K562 (cell line): Measurements from ENCODE around the gene SLC25A42. TPM values are rescaled to one million over a fixed set of nuclear protein-coding genes. Genes with fewer than 3 reads are reported as not detected.

Source experiments
- ATAC-seq: fragments of 200-7000 bp; cut with Tn5 transposase; 3 replicates; pipeline ENCODE4 v1.9.1; 2020; ENCODE audit warnings: moderate library complexity
- BruUV-seq: library from RNA; stranded (reverse); fragments of 400-500 nt; replicated peaks from 2 replicates; lab custom pipeline; 2021; lab: Mats Ljungman, UMichigan
- CTCF ChIA-PET: fragments of 300-600 bp; formaldehyde crosslinking; extraction: SDS; loops from one replicate; lab custom pipeline; 2021; ENCODE audit warnings: low intra/inter-chr PET ratio; lab: Yijun Ruan, JAX
- POLR2A ChIA-PET: fragments of 300-600, 350-650 bp; sonication (Branson Sonifier 250); formaldehyde crosslinking; extraction: SDS; loops from one replicate; lab custom pipeline; 2021; ENCODE audit warnings: antibody characterized with exemption, inconsistent platforms; lab: Yijun Ruan, JAX
- DNase-seq, 4 experiments: peaks; one replicate each; pipeline versions ENCODE4 v3.0.0 to v3.0.0-alpha.2; 2011 to 2018; ENCODE audit warnings: low spot score in 3 of 4, mixed read lengths in 3 of 4; ENCODE audit errors: extremely low read depth in 1 of 4
- FAIRE-seq: peaks from 2 replicates; lab custom pipeline; 2011; peaks lifted over from hg19 to GRCh38; lab: Jason Lieb, UNC
- H2AFZ ChIP-seq: 2 replicates; pipeline ENCODE4 v1.6.0; 2011; ENCODE audit warnings: low read depth, low read length, control low read depth, inconsistent platforms
- H3K27ac ChIP-seq: fragments of 200-600 bp; 3 replicates; pipeline ENCODE4 v1.8.0; 2011; ENCODE audit warnings: low read depth, mild to moderate bottlenecking, control low read depth, inconsistent platforms, low read length, moderate library complexity, mixed read lengths; ENCODE audit errors: extremely low read depth
- H3K27me3 ChIP-seq, 2 experiments: fragments of 300-600 bp in 1 of 2; 2 replicates in 1 of 2; 3 replicates in 1 of 2; pipeline versions ENCODE4 v1.6.0 to v1.8.0; 2011; ENCODE audit warnings: inconsistent platforms in 2 of 2, low read length in 2 of 2, mild to moderate bottlenecking in 1 of 2, mixed read lengths in 1 of 2, moderate library complexity in 1 of 2; ENCODE audit not compliant: control insufficient read depth in 2 of 2, insufficient read depth in 2 of 2
- H3K36me3 ChIP-seq: fragments of 300-600 bp; 3 replicates; pipeline ENCODE4 v1.8.0; 2011; ENCODE audit warnings: mild to moderate bottlenecking, low read length, inconsistent platforms; ENCODE audit not compliant: control insufficient read depth, insufficient read depth
- H3K4me1 ChIP-seq, 2 experiments: fragments of 200-600 bp in 1 of 2; replicated peaks in 1 of 2; 2 replicates in 1 of 2; 3 replicates in 1 of 2; pipeline versions ENCODE4 v1.5.1 to v1.8.0; 2011; ENCODE audit warnings: inconsistent platforms in 2 of 2, low read length in 2 of 2, mild to moderate bottlenecking in 1 of 2, mixed read lengths in 1 of 2, moderate library complexity in 1 of 2; ENCODE audit not compliant: control insufficient read depth in 2 of 2, insufficient read depth in 2 of 2
- H3K4me2 ChIP-seq: 2 replicates; pipeline ENCODE4 v1.6.1; 2011; ENCODE audit warnings: low read length, control low read depth, inconsistent platforms, mixed read lengths; ENCODE audit not compliant: insufficient read depth
- H3K4me3 ChIP-seq: fragments of 200-600 bp; sonication (generic), shearing (Covaris generic); 2 replicates; pipeline ENCODE4 v1.5.1; 2016; ENCODE audit warnings: control low read depth, inconsistent platforms
- H3K79me2 ChIP-seq: fragments of 200-600 bp; 3 replicates; pipeline ENCODE4 v1.8.0; 2011; ENCODE audit warnings: low read length, inconsistent platforms; ENCODE audit not compliant: control insufficient read depth, insufficient read depth
- H3K9ac ChIP-seq, 2 experiments: 2 replicates each; pipeline versions ENCODE4 v1.6.0 to v1.6.1; 2011; ENCODE audit warnings: low read depth in 2 of 2, low read length in 2 of 2, control low read depth in 1 of 2, inconsistent platforms in 1 of 2, mild to moderate bottlenecking in 1 of 2, mixed read lengths in 1 of 2; ENCODE audit not compliant: insufficient read depth in 1 of 2
- H3K9me1 ChIP-seq: one replicate; pipeline ENCODE4 v1.6.0; 2011; ENCODE audit warnings: inconsistent platforms, mild to moderate bottlenecking, low read length, moderate library complexity; ENCODE audit not compliant: control insufficient read depth, insufficient read depth
- H3K9me3 ChIP-seq: replicated peaks from 2 replicates; pipeline ENCODE4 v1.5.1; 2011; ENCODE audit warnings: low read depth, low read length, inconsistent platforms; ENCODE audit not compliant: control insufficient read depth, insufficient read depth
- H4K20me1 ChIP-seq: replicated peaks from 2 replicates; pipeline ENCODE4 v1.6.1; 2011; ENCODE audit warnings: low read length, inconsistent platforms, mixed read lengths; ENCODE audit not compliant: control insufficient read depth, insufficient read depth
- BCLAF1 ChIP-seq, 2 experiments: fragments of 450-650 bp in 1 of 2; IDR thresholded peaks; 2 replicates each; pipeline ENCODE4 v1.6.1; 2011 to 2017; ENCODE audit warnings: low read depth in 2 of 2, antibody characterized with exemption in 1 of 2, borderline replicate concordance in 1 of 2, low read length in 1 of 2, mild to moderate bottlenecking in 1 of 2, mixed read lengths in 1 of 2; ENCODE audit not compliant: control insufficient read depth in 1 of 2
- BRF1 ChIP-seq: IDR thresholded peaks from 3 replicates; pipeline ENCODE4 v1.6.1; 2011; ENCODE audit warnings: borderline replicate concordance, mild to moderate bottlenecking; ENCODE audit not compliant: insufficient read length; ENCODE audit errors: extremely low read depth
- CLOCK ChIP-seq: fragments of 250-450 bp; sonication (Bioruptor Pico); IDR thresholded peaks from 2 replicates; pipeline ENCODE4 v1.4.0; 2020; ENCODE audit warnings: mild to moderate bottlenecking, moderate library complexity, borderline replicate concordance
- FOXK2 ChIP-seq, 2 experiments: fragments of 450-650 bp; IDR thresholded peaks in 1 of 2; conservative IDR thresholded peaks in 1 of 2; 2 replicates each; pipeline ENCODE4 v1.6.1; 2016; ENCODE audit warnings: low read depth in 2 of 2, mild to moderate bottlenecking in 1 of 2
- GATAD2B ChIP-seq: fragments of 450-650 bp; IDR thresholded peaks from 2 replicates; pipeline ENCODE4 v1.6.1; 2017; ENCODE audit warnings: mild to moderate bottlenecking, borderline replicate concordance
- HNRNPUL1 ChIP-seq: fragments of 200-400 bp; formaldehyde crosslinking; IDR thresholded peaks from 2 replicates; pipeline ENCODE4 v1.6.1; 2017; ENCODE audit warnings: low read length
- LCOR ChIP-seq: sonication (generic); formaldehyde crosslinking; IDR thresholded peaks from 2 replicates; pipeline ENCODE4 v1.8.0; 2022; ENCODE audit warnings: mild to moderate bottlenecking, missing genetic modification reagents
- MTA1 ChIP-seq: fragments of 450-650 bp; IDR thresholded peaks from 2 replicates; pipeline ENCODE4 v1.6.1; 2017; ENCODE audit warnings: borderline replicate concordance
- PML ChIP-seq: IDR thresholded peaks from 2 replicates; pipeline ENCODE4 v1.6.1; 2012; ENCODE audit warnings: low read length, inconsistent platforms
- SREBF1 ChIP-seq: fragments of 150-350 bp; IDR thresholded peaks from 2 replicates; pipeline ENCODE4 v1.6.1; 2014; ENCODE audit warnings: antibody characterized with exemption, low read depth, low read length, borderline replicate concordance
- ZBTB7A ChIP-seq: IDR thresholded peaks from 2 replicates; pipeline ENCODE4 v1.6.1; 2011; ENCODE audit warnings: low read depth, mild to moderate bottlenecking, low read length, moderate library complexity, borderline replicate concordance; ENCODE audit not compliant: control insufficient read depth
- ZNF133 ChIP-seq: fragments of 250-450 bp; sonication (Bioruptor Pico); IDR thresholded peaks from 2 replicates; pipeline ENCODE4 v1.4.0; 2020; ENCODE audit warnings: mild to moderate bottlenecking
- WGBS: fragments of 100-300 bp; shearing (Covaris generic); methylation state at CpG from one replicate; pipeline ENCODE4 v1.1.6; 2016; ENCODE audit warnings: low coverage, mixed read lengths; ENCODE audit not compliant: insufficient coverage; ENCODE audit errors: missing lambda C conversion rate; 5-methylcytosine and 5-hydroxymethylcytosine counted together
- in situ Hi-C: fragments of 300-500 bp; cut with MboI; formaldehyde crosslinking; loops from 4 replicates; pipeline ENCODE4 v1.15.0; 2018; ENCODE audit warnings: inconsistent platforms, mixed read lengths
- intact Hi-C: fragments of 100-400 bp; cut with micrococcal nuclease; formaldehyde crosslinking; loops from 2 replicates; pipeline ENCODE4 v1.14.2; 2022
- polyA plus RNA-seq, 8 experiments: library from polyadenylated mRNA; depleted of rRNA in 4 of 8; stranded (reverse) in 5 of 8; unstranded in 3 of 8; fragments of >200 nt; fragmentation: Nextera tagmentation in 2 of 8; fragmentation: Illumina TruSeq in 1 of 8; extraction: Ambion mirVana in 2 of 8; extraction: Trizol in 1 of 8; gene quantifications; 2 replicates each; pipeline versions ENCODE4 v1.2.1 to v1.2.3, GENCODE V29; 2011 to 2014; ENCODE audit warnings: inconsistent platforms in 1 of 8, missing spikeins in 1 of 8
- total RNA-seq, 7 experiments: library from RNA; depleted of rRNA in 6 of 7; stranded (reverse); fragments of >200 nt in 6 of 7; fragmentation: Illumina TruSeq in 2 of 7; extraction: Trizol in 2 of 7; gene quantifications; 2 replicates each; pipeline versions ENCODE4 v1.2.1 to v1.2.3, GENCODE V29; 2011 to 2021; ENCODE audit warnings: low replicate concordance in 1 of 7

Gene SLC25A42
- total and polyA plus RNA-seq, 9 of the 15 experiments (the other 6 are each of a cell fraction or from before 2014, with no cell fraction given): 0.59 to 32.2 (median 14.1) TPM

DNA sequence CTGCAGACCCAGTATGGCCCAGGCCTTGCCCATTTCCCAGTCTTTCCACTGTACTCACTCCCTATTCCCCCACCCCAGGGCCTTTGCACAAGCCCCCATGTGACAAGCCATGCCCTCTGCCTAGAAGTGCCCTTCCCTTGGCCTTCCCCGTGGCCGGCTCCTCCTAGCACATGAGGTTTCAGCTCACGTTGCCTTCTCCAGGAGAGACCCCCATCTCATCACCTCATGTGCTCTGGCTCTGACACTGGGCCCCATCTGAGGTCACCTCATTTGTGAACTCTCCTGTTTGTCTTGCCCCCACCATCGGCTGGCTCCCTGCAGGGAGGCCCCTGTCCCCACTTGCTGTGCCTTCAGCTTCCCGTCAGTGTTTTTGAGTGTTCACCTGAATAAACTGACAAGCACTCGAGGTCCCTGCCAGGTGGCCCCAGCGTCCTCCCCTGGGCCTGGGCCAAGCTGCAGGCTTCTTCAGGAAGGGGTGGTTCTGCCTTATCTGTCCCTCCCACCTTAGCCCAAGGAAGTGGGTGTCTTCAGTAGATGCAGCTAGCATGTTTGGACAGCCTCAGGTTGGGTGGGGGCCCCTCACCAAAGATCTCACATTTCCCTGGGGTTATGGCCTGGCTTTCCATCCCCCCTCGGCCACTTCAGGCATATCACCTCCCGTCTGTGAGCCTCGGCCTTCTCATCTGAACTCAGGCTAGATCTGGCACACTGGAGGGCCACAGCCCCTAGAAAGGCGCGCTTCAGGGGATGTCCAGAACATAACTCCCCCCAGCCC, 3.8 kb upstream of the SLC25A42 start:
- peak overlapping the region; percentile 84 to 90 for H3K9ac ChIP-seq
- no peaks in the 10 kb centered on the region; a peak in 1 of 5 replicates for H3K27me3 ChIP-seq
- ChIA-PET POLR2A (interaction anchor here (0.6 to 1.7 kb wide), 12 partner anchors 9 to 462 kb away, joined by 3 to 11 read pairs (median 4); no protein-coding TSS in a partner anchor), CTCF (interaction anchor here (1.5 kb wide), 1 partner anchor 80 kb away, joined by 3 read pairs; no protein-coding TSS in a partner anchor)
- H3K4me2 ChIP-seq: peak overlapping the region; percentile 95
- no peaks in the 10 kb centered on the region for H4K20me1 ChIP-seq
- peak; percentile 65 for ATAC-seq
- in situ Hi-C loops: loop anchor here (5.0 kb wide), 1 partner anchor 77 kb away; the partner anchor contains the start of gene TMEM161A
- BruUV-seq: TSS peak; percentile 57
- intact Hi-C loops: loop anchor here (2.0 to 10.0 kb wide), 2 partner anchors 53 to 265 kb away; partner anchors contain the start of genes MAU2 and SUGP1
- no peak overlapping the region; the same call in 1 of the 2 replicates for H2AFZ ChIP-seq
- peak; percentile 86 to 98 (median 90) for DNase-seq
- H3K4me1 ChIP-seq: peaks cover 47 to 89% of the 10 kb centered on the region in 2 experiments
- peaks cover 47% of the 10 kb centered on the region for H3K79me2 ChIP-seq
- peak; percentile 99 for FAIRE-seq
- peak overlapping the region; percentile 89 for H3K27ac ChIP-seq
- 2% methylated on average over 12 of the region's 12 CpGs for WGBS
- H3K9me1 ChIP-seq: peaks cover 3% of the 10 kb centered on the region
- H3K9me3 ChIP-seq: no peaks in the 10 kb centered on the region
- H3K4me3 ChIP-seq: peak overlapping the region; percentile 26
- peaks cover 55% of the 10 kb centered on the region for H3K36me3 ChIP-seq
- peak; percentile 96 for TF ChIP-seq PML
- TF ChIP-seq FOXK2 (conservative IDR thresholded peaks at IDR 0.05 in 1 of 2, IDR thresholded peaks at IDR 0.05 in 1 of 2; ENCODE audit: low read depth in 2 of 2): peak in 1 of 2 experiments; percentile 41; a peak in 1 of 4 replicates
- TF ChIP-seq HNRNPUL1: no peak
- no peak for TF ChIP-seq CLOCK (CRISPR knock-in tag)
- peak; percentile 30; the same call in 1 of the 2 replicates for TF ChIP-seq ZBTB7A
- TF ChIP-seq SREBF1: no peak
- no peak for TF ChIP-seq BRF1
- TF ChIP-seq LCOR (CRISPR knock-in tag): peak; percentile 83; the same call in 1 of the 2 replicates
- no peak for TF ChIP-seq BCLAF1 (IDR thresholded peaks at IDR 0.05; ENCODE audit: borderline replicate concordance in 1 of 2, control insufficient read depth in 1 of 2, low read depth in 2 of 2, low read length in 1 of 2)
- no peak for TF ChIP-seq ZNF133 (CRISPR knock-in tag)
- peak; percentile 74; the same call in 1 of the 2 replicates for TF ChIP-seq MTA1
- TF ChIP-seq GATAD2B: peak; percentile 91; the same call in 1 of the 2 replicates
